GM21825 (cell line): ENCODE measurements around the gene SPON1.
A peak's percentile ranks its signal among the peaks of the same experiment; 100 is the strongest.
"Not testable (repeated sequence)": the region's sequence is repeated elsewhere in the genome, so short reads cannot be mapped to it uniquely, and the experiment has no call there.

Experiments
- ATAC-seq: cut with Tn5 transposase; IDR thresholded peaks from one replicate; pipeline ENCODE4 v1.9.1; 2021; ENCODE audit warnings: mild to moderate bottlenecking, moderate library complexity; ENCODE audit not compliant: unreplicated experiment

SPON1 gene

GRCh38 chr11:14232652-14233051, 270.1 kb downstream of the SPON1 start:
- no peak for ATAC-seq

DNA sequence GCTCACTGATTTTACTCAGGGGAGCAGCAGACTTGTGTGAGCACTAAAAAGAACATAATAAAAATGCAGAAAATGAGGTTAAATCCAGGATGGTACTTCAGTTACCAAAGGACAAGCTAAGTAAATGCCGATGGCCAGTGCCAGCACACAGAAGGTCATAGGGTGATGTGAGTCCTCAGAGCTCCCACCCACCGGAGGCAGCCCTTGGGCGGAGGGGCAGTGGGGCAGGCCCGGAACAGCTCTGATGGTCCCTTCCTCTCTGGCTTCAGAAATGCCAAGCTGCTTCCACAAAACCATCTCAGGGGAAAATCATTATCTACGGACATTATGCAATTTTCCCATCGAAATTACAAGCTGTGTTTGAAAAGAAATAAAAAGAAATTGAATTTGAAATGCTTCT, 271.9 kb downstream of the SPON1 start:
- no peak for ATAC-seq

DNA sequence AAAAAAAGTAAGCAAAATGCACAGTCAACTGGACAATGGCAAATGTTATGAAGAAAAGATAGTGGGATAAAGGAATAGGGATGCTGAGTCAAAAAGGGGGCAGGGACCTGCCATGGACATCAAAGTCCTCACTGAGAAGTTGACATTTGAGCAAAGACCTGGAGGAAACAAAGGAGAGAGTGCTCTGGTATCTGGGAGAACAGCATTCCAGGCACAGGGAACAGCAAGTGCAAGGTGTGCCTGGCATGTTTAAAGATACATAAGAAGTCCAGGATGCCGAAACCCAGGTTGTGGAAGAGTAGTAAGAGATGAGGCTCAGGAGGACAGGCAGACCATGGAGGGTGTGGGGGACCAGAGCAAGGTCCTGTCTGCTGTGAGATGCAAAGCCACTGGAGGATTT, 273.2 kb downstream of the SPON1 start:
- no peak for ATAC-seq

GRCh38 chr11:14237444-14237961, 275.0 kb downstream of the SPON1 start:
- ATAC-seq: peak; percentile 93

DNA sequence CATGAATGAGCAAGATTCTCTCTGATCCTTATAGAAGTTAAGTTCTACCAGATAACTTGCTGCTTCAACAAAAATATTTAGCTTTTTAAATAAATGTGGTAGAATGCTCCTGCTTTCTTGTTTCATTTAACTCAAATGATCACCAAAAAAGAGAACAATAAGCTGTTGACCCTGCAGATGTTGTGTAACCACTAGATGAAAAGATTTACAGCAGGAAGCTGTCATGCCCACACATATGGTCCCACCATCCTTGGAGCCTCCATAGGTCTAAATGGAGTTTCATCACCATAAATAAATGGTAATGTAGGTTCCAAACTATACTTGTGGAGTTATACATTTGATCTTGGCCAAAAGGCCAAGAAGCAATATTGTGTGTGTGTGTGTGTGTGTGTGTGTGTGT, 277.7 kb downstream of the SPON1 start:
- no peak for ATAC-seq

GRCh38 chr11:14240951-14241350, 278.4 kb downstream of the SPON1 start:
- ATAC-seq: no peak

- ATAC-seq: no peak
These were observed 279.7 kb downstream of the SPON1 start for GRCh38 chr11:14242187-14242586.

- ATAC-seq: no peak
These were observed 280.2 kb downstream of the SPON1 start for GRCh38 chr11:14242733-14243132.

GRCh38 chr11:14244926-14245325, 282.4 kb downstream of the SPON1 start:
- ATAC-seq: no peak

- no peak for ATAC-seq
These were observed 282.9 kb downstream of the SPON1 start for GRCh38 chr11:14245444-14245843.

- ATAC-seq: no peak
These were observed 286.1 kb downstream of the SPON1 start for GRCh38 chr11:14248580-14248981.

GRCh38 chr11:14249121-14249963, 286.8 kb downstream of the SPON1 start:
- no peak for ATAC-seq

DNA sequence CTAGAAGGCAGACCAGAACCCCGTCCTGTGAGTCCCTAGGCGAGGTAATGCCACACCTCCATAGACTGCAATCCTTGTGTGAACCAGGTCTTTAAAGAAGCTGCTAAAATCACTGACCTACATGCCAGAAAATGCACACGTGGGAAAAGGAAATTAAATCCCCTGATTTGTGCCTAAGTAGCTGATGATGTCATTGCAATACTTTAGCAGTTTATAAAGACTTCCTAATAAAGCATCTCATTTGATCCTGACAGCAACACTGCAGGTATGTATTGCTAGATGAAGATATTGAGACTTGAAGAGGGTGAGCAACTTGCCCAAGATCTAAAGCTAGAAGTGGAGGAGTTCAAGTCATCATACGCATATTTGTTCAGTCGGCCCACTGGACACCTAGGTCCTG, 289.2 kb downstream of the SPON1 start:
- no peak for ATAC-seq

DNA sequence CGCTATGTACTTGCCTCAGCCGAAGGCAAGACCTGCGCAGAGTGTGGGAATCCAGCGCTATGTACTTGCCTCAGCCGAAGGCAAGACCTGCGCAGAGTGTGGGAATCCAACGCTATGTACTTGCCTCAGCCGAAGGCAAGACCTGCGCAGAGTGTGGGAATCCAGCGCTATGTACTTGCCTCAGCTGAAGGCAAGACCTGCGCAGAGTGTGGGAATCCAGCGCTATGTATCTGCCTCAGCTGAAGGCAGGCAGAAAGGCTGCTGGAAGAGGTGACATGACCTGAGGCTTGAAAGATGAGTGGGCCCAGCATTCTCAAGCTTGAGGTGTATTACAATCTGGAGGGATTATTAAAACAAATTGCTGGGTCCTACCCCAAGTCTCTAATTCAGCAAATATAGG, 290.0 kb downstream of the SPON1 start:
- not testable (repeated sequence) for ATAC-seq

GRCh38 chr11:14253421-14253820, 290.9 kb downstream of the SPON1 start:
- ATAC-seq: no peak

- no peak for ATAC-seq
These were observed 291.3 kb downstream of the SPON1 start for GRCh38 chr11:14253840-14254239.

- no peak for ATAC-seq
These were observed 292.2 kb downstream of the SPON1 start for GRCh38 chr11:14254533-14255237.

- no peak for ATAC-seq
These were observed 292.7 kb downstream of the SPON1 start for GRCh38 chr11:14255238-14255534.

DNA sequence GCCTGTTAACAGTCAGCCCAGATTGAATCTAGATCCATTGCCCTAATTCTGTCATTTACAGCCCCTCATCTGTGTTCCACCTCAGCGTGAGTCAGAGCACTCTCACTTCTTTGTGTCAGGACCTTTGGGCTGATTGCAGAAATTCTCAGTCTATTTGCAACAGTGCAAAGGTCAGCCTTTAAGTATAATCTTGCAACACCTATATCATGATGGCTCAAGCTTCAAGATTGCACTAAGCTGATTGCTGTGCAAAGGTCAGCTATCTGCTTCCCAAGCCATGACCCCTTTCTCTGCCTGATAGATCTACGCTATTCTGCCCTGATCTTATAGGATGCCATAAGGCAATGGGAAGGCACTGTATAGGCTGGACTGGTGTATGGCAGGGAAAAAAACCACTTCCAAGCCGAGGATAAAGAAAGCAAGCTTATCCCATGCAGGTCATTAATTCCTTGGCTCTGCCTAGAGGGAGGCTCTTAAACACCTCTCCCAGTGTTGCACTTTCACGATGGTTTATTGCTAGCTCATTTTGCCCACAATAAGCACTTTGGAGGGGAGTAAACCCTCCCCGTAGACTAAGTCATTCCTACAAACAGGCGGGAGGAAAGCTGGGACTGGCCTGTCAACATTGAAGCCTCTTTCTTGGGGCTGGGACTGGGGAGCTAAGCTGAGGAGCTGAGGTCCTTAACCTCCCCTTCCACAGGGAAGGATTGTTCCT, 295.9 kb downstream of the SPON1 start:
- no peak for ATAC-seq

DNA sequence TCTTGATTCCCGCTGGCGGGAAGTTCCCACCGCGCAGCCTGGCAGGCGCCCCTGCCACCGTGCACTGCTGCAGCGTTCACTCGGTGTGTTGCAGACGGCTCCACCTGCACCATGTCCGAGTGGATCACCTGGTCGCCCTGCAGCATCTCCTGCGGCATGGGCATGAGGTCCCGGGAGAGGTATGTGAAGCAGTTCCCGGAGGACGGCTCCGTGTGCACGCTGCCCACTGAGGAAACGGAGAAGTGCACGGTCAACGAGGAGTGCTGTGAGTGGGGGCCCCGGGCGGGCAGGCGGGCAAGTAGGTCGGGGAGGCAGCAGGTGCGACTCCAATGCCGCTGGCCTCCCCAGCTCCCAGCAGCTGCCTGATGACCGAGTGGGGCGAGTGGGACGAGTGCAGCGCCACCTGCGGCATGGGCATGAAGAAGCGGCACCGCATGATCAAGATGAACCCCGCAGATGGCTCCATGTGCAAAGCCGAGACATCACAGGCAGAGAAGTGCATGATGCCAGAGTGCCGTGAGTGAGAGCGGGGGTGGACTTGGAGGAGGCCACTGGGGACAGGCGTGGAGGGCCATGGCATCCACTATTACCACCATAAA, 296.8 kb downstream of the SPON1 start:
- ATAC-seq: no peak

- ATAC-seq: no peak
These were observed 297.4 kb downstream of the SPON1 start for GRCh38 chr11:14259878-14260277.
